PC-3 (cell line): ENCODE results near the gene NFAM1. TPM values are rescaled to one million over a fixed set of nuclear protein-coding genes. Genes with fewer than 3 reads are reported as not detected.

Experiments
- ATAC-seq: fragments of 200-7000 bp; cut with Tn5 transposase; 2 replicates; pipeline ENCODE4 v1.9.1; 2020; ENCODE audit warnings: mild to moderate bottlenecking, moderate library complexity
- BruUV-seq: library from RNA; stranded (reverse); fragments of 400-500 nt; replicated peaks from 2 replicates; lab custom pipeline; 2021; lab: Mats Ljungman, UMichigan
- CTCF ChIA-PET: fragments of 300-600 bp; sonication (Branson Sonifier 250); formaldehyde crosslinking; loops from one replicate; lab custom pipeline; 2022; ENCODE audit warnings: antibody characterized with exemption; lab: Charles Lee
- POLR2A ChIA-PET: fragments of 300-600 bp; sonication (Branson Sonifier 250); formaldehyde crosslinking; loops from one replicate; lab custom pipeline; 2022; ENCODE audit warnings: antibody characterized with exemption; ENCODE audit not compliant: unreplicated experiment; lab: Charles Lee
- DNase-seq: peaks from one replicate; pipeline ENCODE4 v3.0.0-alpha.2; 2015
- H2AFZ ChIP-seq: fragments of 300-600 bp; sonication (generic); 2 replicates; pipeline ENCODE4 v1.6.0; 2016; ENCODE audit warnings: antibody characterized with exemption, low read length
- H3F3A ChIP-seq: fragments of 300-600 bp; sonication (generic); one replicate; pipeline ENCODE4 v1.6.0; 2017; ENCODE audit warnings: antibody characterized with exemption, low read length, control low read depth, mild to moderate bottlenecking; ENCODE audit not compliant: unreplicated experiment
- H3K27ac ChIP-seq: fragments of 300-600 bp; sonication (generic); 2 replicates; pipeline ENCODE4 v1.5.1; 2016; ENCODE audit warnings: mild to moderate bottlenecking, low read length
- H3K27me3 ChIP-seq: fragments of 300-600 bp; sonication (generic); 2 replicates; pipeline ENCODE4 v1.6.1; 2016; ENCODE audit warnings: low read length, mixed read lengths
- H3K36me3 ChIP-seq: fragments of 300-600 bp; sonication (generic); 2 replicates; pipeline ENCODE4 v1.6.1; 2016; ENCODE audit warnings: low read depth, mixed run types, low read length, mixed read lengths
- H3K4me1 ChIP-seq: fragments of 300-600 bp; sonication (generic); 2 replicates; pipeline ENCODE4 v1.5.1; 2016; ENCODE audit warnings: low read length; ENCODE audit not compliant: insufficient read depth
- H3K4me2 ChIP-seq: fragments of 300-600 bp; sonication (generic); 2 replicates; pipeline ENCODE4 v1.6.0; 2016; ENCODE audit warnings: low read length
- H3K4me3 ChIP-seq: fragments of 300-600 bp; sonication (generic); 2 replicates; pipeline ENCODE4 v1.5.1; 2016; ENCODE audit warnings: mild to moderate bottlenecking, low read length, mixed read lengths
- H3K79me2 ChIP-seq: fragments of 300-600 bp; sonication (generic); 2 replicates; pipeline ENCODE4 v1.6.1; 2017; ENCODE audit warnings: low read length, mixed read lengths
- H3K9ac ChIP-seq: fragments of 300-600 bp; sonication (generic); 2 replicates; pipeline ENCODE4 v1.6.0; 2016; ENCODE audit warnings: mild to moderate bottlenecking, low read length
- H3K9me2 ChIP-seq: fragments of 300-600 bp; sonication (generic); replicated peaks from 2 replicates; pipeline ENCODE4 v1.6.1; 2016; ENCODE audit warnings: mixed run types, low read length, mixed read lengths
- H3K9me3 ChIP-seq: fragments of 300-600 bp; sonication (generic); 2 replicates; pipeline ENCODE4 v1.6.1; 2016; ENCODE audit warnings: low read length, mixed read lengths
- H4K20me1 ChIP-seq: fragments of 300-600 bp; sonication (generic); 2 replicates; pipeline ENCODE4 v1.6.1; 2016; ENCODE audit warnings: low read length, mixed read lengths
- CTCF ChIP-seq: fragments of 300-600 bp; sonication (generic); conservative IDR thresholded peaks from 2 replicates; pipeline ENCODE4 v1.5.1; 2017; ENCODE audit warnings: antibody characterized with exemption, low read depth, mild to moderate bottlenecking, low read length
- EZH2 ChIP-seq: fragments of 300-600 bp; sonication (generic); IDR thresholded peaks from one replicate; pipeline ENCODE4 v1.6.1; 2017; ENCODE audit warnings: antibody characterized with exemption, mild to moderate bottlenecking, low read length; ENCODE audit not compliant: unreplicated experiment
- EZH2phosphoT487 ChIP-seq: fragments of 300-600 bp; sonication (generic); IDR thresholded peaks from 2 replicates; pipeline ENCODE4 v1.6.1; 2018; ENCODE audit warnings: mild to moderate bottlenecking, antibody characterized with exemption, low read length, borderline replicate concordance
- intact Hi-C: fragments of 100-400 bp; cut with micrococcal nuclease; formaldehyde crosslinking; loops from 2 replicates; pipeline ENCODE4 v1.9.0; 2023
- total RNA-seq: library from RNA; depleted of rRNA; stranded (reverse); fragments of >200 nt; gene quantifications from 2 replicates; pipeline ENCODE4 v1.2.3, GENCODE V29; 2014

The NFAM1 gene
- total RNA-seq, 1 experiment from 2014 or later = 0.11 TPM

GRCh38 chr22:42340150-42340549, 92.1 kb downstream of the NFAM1 start:
- ChIA-PET CTCF (no interaction called here), POLR2A (no interaction called here)
- Histone ChIP-seq H3K79me2 (no peaks in the 10 kb centered on the region), H4K20me1 (no peaks in the 10 kb centered on the region), H3K9me3 (no peaks in the 10 kb centered on the region), H3K27ac (no peak overlapping the region), H3K4me2 (no peak overlapping the region), H3K4me1 (peaks cover 3% of the 10 kb centered on the region; the same call in 1 of the 2 replicates), H3K9ac (no peak overlapping the region), H3K36me3 (no peaks in the 10 kb centered on the region), H3F3A (no peaks in the 10 kb centered on the region), H2AFZ (no peak overlapping the region), H3K4me3 (no peak overlapping the region), H3K9me2 (no peaks in the 10 kb centered on the region), H3K27me3 (no peaks in the 10 kb centered on the region)
- BruUV-seq = no TSS peak
- no peak for TF ChIP-seq CTCF
- no peak for TF ChIP-seq EZH2
- TF ChIP-seq EZH2phosphoT487 = no peak
- ATAC-seq (no peak), DNase-seq (no peak)
- intact Hi-C loops = no loop called here

GRCh38 chr22:42338479-42338878, 93.7 kb downstream of the NFAM1 start:
- no peak overlapping the region for H3K9ac ChIP-seq
- ChIA-PET CTCF (no interaction called here), POLR2A (no interaction called here)
- no peak overlapping the region for H3K4me2 ChIP-seq
- H3K36me3 ChIP-seq = no peaks in the 10 kb centered on the region
- H3K4me3 ChIP-seq = no peak overlapping the region
- no peaks in the 10 kb centered on the region for H3K9me2 ChIP-seq
- DNase-seq (no peak), ATAC-seq (no peak)
- H3K27me3 ChIP-seq = no peaks in the 10 kb centered on the region
- H3K4me1 ChIP-seq = no peaks in the 10 kb centered on the region
- no peaks in the 10 kb centered on the region for H4K20me1 ChIP-seq
- intact Hi-C loops = no loop called here
- BruUV-seq = no TSS peak
- H3K79me2 ChIP-seq = no peaks in the 10 kb centered on the region
- H3K9me3 ChIP-seq = no peaks in the 10 kb centered on the region
- no peak overlapping the region for H3K27ac ChIP-seq
- no peaks in the 10 kb centered on the region for H3F3A ChIP-seq
- TF ChIP-seq CTCF = no peak
- no peak overlapping the region for H2AFZ ChIP-seq

GRCh38 chr22:42337356-42337755, 94.8 kb downstream of the NFAM1 start:
- ATAC-seq = no peak
- H3K27ac ChIP-seq = no peak overlapping the region
- no peaks in the 10 kb centered on the region for H3K4me1 ChIP-seq
- intact Hi-C loops = no loop called here
- H3K4me3 ChIP-seq = no peak overlapping the region
- H3K27me3 ChIP-seq = no peaks in the 10 kb centered on the region
- H3F3A ChIP-seq = no peaks in the 10 kb centered on the region
- ChIA-PET POLR2A (interaction anchor here (0.6 kb wide), 1 partner anchor 245 kb away, joined by 5 read pairs; no protein-coding TSS in a partner anchor), CTCF (no interaction called here)
- H3K9me3 ChIP-seq = no peaks in the 10 kb centered on the region
- no peak overlapping the region for H2AFZ ChIP-seq
- H3K9me2 ChIP-seq = no peaks in the 10 kb centered on the region
- no peaks in the 10 kb centered on the region for H3K79me2 ChIP-seq
- no peaks in the 10 kb centered on the region for H4K20me1 ChIP-seq
- no peak overlapping the region for H3K4me2 ChIP-seq
- TF ChIP-seq CTCF = no peak
- no peak for TF ChIP-seq EZH2phosphoT487
- no peak for TF ChIP-seq EZH2
- no peak overlapping the region for H3K9ac ChIP-seq
- BruUV-seq = no TSS peak
- no peaks in the 10 kb centered on the region for H3K36me3 ChIP-seq
- no peak for DNase-seq
